Neural progenitor cell (in vitro differentiated cells): Measurements from ENCODE around the gene FCRLA.
"Not testable (repeated sequence)": the region's sequence is repeated elsewhere in the genome, so short reads cannot be mapped to it uniquely, and the experiment has no call there.

Experiments
- EZH2 ChIP-seq: fragments of 200-600 bp; sonication (generic); IDR thresholded peaks from 2 replicates; pipeline ENCODE4 v1.6.1; 2017; ENCODE audit warnings: antibody characterized with exemption, mild to moderate bottlenecking, moderate library complexity
- EZH2phosphoT487 ChIP-seq: fragments of 200-600 bp; sonication (generic); IDR thresholded peaks from 2 replicates; pipeline ENCODE4 v1.6.1; 2017; ENCODE audit warnings: antibody characterized with exemption
- TF ChIP-seq, protein P1 (sequence below): fragments of 200-600 bp; sonication (generic); IDR thresholded peaks from 2 replicates; pipeline ENCODE4 v1.5.1; 2017; ENCODE audit warnings: antibody characterized with exemption, mild to moderate bottlenecking

- TF ChIP-seq, protein P1, sequence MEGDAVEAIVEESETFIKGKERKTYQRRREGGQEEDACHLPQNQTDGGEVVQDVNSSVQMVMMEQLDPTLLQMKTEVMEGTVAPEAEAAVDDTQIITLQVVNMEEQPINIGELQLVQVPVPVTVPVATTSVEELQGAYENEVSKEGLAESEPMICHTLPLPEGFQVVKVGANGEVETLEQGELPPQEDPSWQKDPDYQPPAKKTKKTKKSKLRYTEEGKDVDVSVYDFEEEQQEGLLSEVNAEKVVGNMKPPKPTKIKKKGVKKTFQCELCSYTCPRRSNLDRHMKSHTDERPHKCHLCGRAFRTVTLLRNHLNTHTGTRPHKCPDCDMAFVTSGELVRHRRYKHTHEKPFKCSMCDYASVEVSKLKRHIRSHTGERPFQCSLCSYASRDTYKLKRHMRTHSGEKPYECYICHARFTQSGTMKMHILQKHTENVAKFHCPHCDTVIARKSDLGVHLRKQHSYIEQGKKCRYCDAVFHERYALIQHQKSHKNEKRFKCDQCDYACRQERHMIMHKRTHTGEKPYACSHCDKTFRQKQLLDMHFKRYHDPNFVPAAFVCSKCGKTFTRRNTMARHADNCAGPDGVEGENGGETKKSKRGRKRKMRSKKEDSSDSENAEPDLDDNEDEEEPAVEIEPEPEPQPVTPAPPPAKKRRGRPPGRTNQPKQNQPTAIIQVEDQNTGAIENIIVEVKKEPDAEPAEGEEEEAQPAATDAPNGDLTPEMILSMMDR, result not testable (repeated sequence)
- TF ChIP-seq EZH2, EZH2phosphoT487: not testable (repeated sequence)
These were observed 18.4 kb downstream of the FCRLA start for GRCh38 chr1:161725258-161725907.
